Measurements from ENCODE around the gene CUX1. TPM values are rescaled to one million over a fixed set of nuclear protein-coding genes. Genes with fewer than 3 reads are reported as not detected.

CUX1 gene
- total RNA-seq, 8 experiments from 2014 or later = 9.2 to 52.7 (median 24.2) TPM

GRCh38 chr7:102186306-102186705 lies 368.9 kb downstream of the CUX1 start:
- Histone ChIP-seq H3K4me1 (replicated peaks in 1 of 2) (no peaks in the 10 kb centered on the region), H3K4me3 (no peak overlapping the region), H3K27ac (no peak overlapping the region)
- 93 to 100% (median 100%) methylated on average over 1 to 5 of the region's 6 CpGs; no CpG with 5 or more reads in 4 of the 10 experiments for WGBS, 10 experiments
- ATAC-seq (replicated peaks in 6 of 8) = no peak
- in situ Hi-C loops (cut with MboI; ENCODE audit: low pct_unique_long_range_greater_than_20kb in 2 of 9, low sequenced_read_pairs in 9 of 9, unreplicated experiment in 9 of 9) = no loop called here

DNA sequence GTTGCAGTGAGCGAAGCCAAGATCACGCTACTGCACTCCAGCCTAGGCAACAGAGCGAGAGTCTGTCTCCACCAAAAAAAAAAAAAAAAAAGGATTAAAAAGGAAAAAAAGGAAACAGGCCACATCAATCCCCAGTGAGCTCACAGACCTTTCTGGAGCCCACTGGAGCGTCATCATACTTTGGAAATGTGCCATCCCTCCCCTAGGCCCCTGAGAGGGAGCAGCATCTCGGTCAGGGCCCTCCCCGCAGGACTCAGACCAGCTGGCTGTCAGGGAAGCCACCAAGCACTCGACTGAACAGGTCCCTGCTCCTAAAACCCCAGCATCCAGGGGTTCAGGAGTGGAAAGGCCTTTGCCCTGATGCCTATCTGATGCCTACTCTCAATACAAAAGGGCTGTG lies 371.3 kb downstream of the CUX1 start:
- Histone ChIP-seq H3K4me3 (no peak overlapping the region), H3K27ac (no peak overlapping the region), H3K4me1 (replicated peaks in 1 of 2) (no peaks in the 10 kb centered on the region)
- peak in 1 of 8 experiments; percentile 20 for ATAC-seq (replicated peaks in 6 of 8)
- in situ Hi-C loops (cut with MboI; ENCODE audit: low pct_unique_long_range_greater_than_20kb in 2 of 9, low sequenced_read_pairs in 9 of 9, unreplicated experiment in 9 of 9) = no loop called here
- 80 to 100% (median 93%) methylated on average over 2 to 5 of the region's 7 CpGs; no CpG with 5 or more reads in 4 of the 10 experiments for WGBS, 10 experiments

- in situ Hi-C loops (cut with MboI; ENCODE audit: low pct_unique_long_range_greater_than_20kb in 2 of 9, low sequenced_read_pairs in 9 of 9, unreplicated experiment in 9 of 9) = no loop called here
- WGBS, 10 experiments = 82 to 100% (median 100%) methylated on average over 1 to 4 of the region's 7 CpGs; no CpG with 5 or more reads in 5 of the 10 experiments
- no peak overlapping the region for H3K27ac ChIP-seq
- H3K4me3 ChIP-seq = no peak overlapping the region
- H3K4me1 ChIP-seq (replicated peaks in 1 of 2) = no peaks in the 10 kb centered on the region
- ATAC-seq (replicated peaks in 6 of 8) = no peak
These were observed 372.3 kb downstream of the CUX1 start for GRCh38 chr7:102189756-102190155.

DNA sequence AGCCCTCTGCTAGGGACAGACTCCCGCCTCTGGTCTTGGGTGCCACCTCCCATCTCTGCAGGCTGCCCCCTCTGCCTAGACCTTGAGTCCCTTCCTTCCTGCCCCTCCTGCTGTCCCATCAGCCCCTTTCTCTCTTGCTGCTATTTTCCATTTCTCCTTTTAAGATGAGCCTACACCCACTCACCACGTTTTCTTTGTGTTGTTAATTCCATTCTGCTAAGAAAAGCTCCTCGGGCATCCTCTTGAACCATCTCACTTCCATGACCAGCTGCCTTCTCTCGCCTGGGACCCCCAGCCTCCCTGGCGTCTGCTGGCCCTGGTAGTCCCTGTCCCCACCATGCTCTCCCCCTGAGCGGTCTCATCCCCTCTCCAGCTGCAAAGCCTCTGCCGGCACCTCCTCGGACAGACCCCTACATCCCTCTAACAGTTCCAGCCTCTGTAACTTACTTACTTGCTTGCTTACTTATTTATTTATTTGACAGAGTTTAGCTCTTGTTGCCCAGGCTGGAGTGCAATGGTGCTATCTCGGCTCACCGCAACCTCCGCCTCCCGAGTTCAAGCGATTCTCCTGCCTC lies 373.4 kb downstream of the CUX1 start:
- Histone ChIP-seq H3K4me1 (replicated peaks in 1 of 2) (no peaks in the 10 kb centered on the region), H3K27ac (no peak overlapping the region), H3K4me3 (no peak overlapping the region)
- in situ Hi-C loops (cut with MboI; ENCODE audit: low pct_unique_long_range_greater_than_20kb in 2 of 9, low sequenced_read_pairs in 9 of 9, unreplicated experiment in 9 of 9) = no loop called here
- 8 to 94% (median 64%) methylated on average over 1 to 9 of the region's 13 CpGs; no CpG with 5 or more reads in 2 of the 10 experiments for WGBS, 10 experiments
- ATAC-seq (replicated peaks in 6 of 8) = no peak

DNA sequence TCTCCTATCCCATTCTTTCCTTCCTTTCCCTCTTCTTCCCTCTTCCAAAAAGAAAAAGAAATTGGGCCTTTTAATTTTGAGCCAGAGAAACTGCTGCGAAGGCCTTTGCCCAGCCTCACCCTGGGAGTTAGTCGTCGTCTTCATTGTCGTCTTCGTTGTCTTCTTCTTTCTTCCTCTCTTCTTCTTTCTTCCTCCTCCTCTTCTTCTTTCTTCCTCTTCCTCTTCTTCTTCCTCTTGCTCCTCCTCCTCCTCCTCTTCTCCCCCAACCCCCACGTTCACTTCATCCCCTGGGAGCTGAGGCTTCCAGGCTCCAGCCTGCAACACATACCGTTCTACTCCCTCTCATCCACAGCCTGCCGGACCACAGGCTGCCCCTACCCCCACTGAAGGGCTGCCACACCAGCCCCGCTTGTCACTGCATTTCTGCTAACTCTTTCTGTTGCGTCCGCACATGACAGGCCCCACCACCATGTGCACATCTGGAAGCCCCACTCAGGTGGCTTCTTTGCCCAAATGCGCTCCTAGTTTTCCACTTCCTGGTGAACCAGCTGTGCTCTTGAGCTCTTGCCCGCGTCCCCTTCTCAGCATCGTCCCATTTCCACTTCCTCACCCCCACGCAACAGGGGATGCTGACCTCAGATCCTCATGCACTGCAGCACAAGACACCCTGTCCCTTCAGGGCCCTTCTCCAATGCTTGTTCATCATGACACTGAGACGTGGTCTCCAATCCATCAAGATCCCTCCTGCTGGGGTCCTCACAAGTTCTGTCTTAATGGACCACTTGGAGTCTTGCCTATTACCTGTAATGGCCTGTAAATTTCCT lies 374.3 kb downstream of the CUX1 start:
- in situ Hi-C loops (cut with MboI; ENCODE audit: low pct_unique_long_range_greater_than_20kb in 2 of 9, low sequenced_read_pairs in 9 of 9, unreplicated experiment in 9 of 9) = no loop called here
- Histone ChIP-seq H3K27ac (no peak overlapping the region), H3K4me1 (replicated peaks in 1 of 2) (no peaks in the 10 kb centered on the region), H3K4me3 (no peak overlapping the region)
- no peak for ATAC-seq (replicated peaks in 6 of 8)
- 82 to 95% (median 91%) methylated on average over 7 to 14 of the region's 17 CpGs; no CpG with 5 or more reads in 1 of the 10 experiments for WGBS, 10 experiments

DNA sequence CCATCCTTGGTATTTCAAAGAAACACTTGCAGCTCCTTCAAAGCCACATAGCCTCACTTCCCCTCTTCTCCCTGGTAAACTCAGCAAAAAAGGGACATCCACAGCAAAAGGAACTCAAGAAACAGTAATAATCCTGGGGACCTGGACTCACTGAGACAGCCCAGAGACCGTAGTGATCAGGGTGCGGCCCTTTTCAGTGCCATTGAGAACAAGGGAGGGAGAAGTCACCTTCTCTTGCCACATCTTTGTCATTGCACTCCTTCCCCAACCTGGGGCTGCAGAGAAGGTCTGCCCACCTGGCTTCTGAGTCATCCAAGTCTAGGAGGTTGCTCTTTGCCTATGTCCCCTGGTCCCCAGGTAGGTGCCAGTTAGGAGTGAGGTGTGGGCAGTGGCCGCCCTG lies 375.4 kb downstream of the CUX1 start:
- H3K4me1 ChIP-seq (replicated peaks in 1 of 2) = no peaks in the 10 kb centered on the region
- no peak for ATAC-seq (replicated peaks in 6 of 8)
- 92 to 100% (median 100%) methylated on average over 1 to 2 of the region's 3 CpGs; no CpG with 5 or more reads in 2 of the 10 experiments for WGBS, 10 experiments
- H3K4me3 ChIP-seq = no peak overlapping the region
- no peak overlapping the region for H3K27ac ChIP-seq
- in situ Hi-C loops (cut with MboI; ENCODE audit: low pct_unique_long_range_greater_than_20kb in 2 of 9, low sequenced_read_pairs in 9 of 9, unreplicated experiment in 9 of 9) = no loop called here

- Histone ChIP-seq H3K27ac (no peak overlapping the region), H3K4me1 (replicated peaks in 1 of 2) (peaks cover 0 to 6% of the 10 kb centered on the region in 2 donors), H3K4me3 (no peak overlapping the region)
- 80 to 100% (median 98%) methylated on average over 1 to 8 of the region's 8 CpGs; no CpG with 5 or more reads in 2 of the 10 experiments for WGBS, 10 experiments
- in situ Hi-C loops (cut with MboI; ENCODE audit: low pct_unique_long_range_greater_than_20kb in 2 of 9, low sequenced_read_pairs in 9 of 9, unreplicated experiment in 9 of 9) = no loop called here
- peak in 5 of 8 experiments; percentile 27 to 76 (median 43) for ATAC-seq (replicated peaks in 6 of 8)
These were observed 376.4 kb downstream of the CUX1 start for GRCh38 chr7:102193806-102194205.

GRCh38 chr7:102195361-102195760 lies 377.9 kb downstream of the CUX1 start:
- in situ Hi-C loops (cut with MboI; ENCODE audit: low pct_unique_long_range_greater_than_20kb in 2 of 9, low sequenced_read_pairs in 9 of 9, unreplicated experiment in 9 of 9) = no loop called here
- WGBS, 10 experiments = 67 to 100% (median 97%) methylated on average over 1 to 18 of the region's 34 CpGs; no CpG with 5 or more reads in 3 of the 10 experiments
- H3K4me3 ChIP-seq = no peak overlapping the region
- no peak for ATAC-seq (replicated peaks in 6 of 8)
- H3K4me1 ChIP-seq (replicated peaks in 1 of 2) = peaks cover 0 to 7% of the 10 kb centered on the region in 2 donors
- H3K27ac ChIP-seq = no peak overlapping the region

- no peak for ATAC-seq (replicated peaks in 6 of 8)
- H3K27ac ChIP-seq = no peak overlapping the region
- peaks cover 0 to 7% of the 10 kb centered on the region in 2 donors for H3K4me1 ChIP-seq (replicated peaks in 1 of 2)
- 95 to 100% (median 98%) methylated on average over 2 to 11 of the region's 25 CpGs; no CpG with 5 or more reads in 6 of the 10 experiments for WGBS, 10 experiments
- in situ Hi-C loops (cut with MboI; ENCODE audit: low pct_unique_long_range_greater_than_20kb in 2 of 9, low sequenced_read_pairs in 9 of 9, unreplicated experiment in 9 of 9) = no loop called here
- H3K4me3 ChIP-seq = no peak overlapping the region
These were observed 378.6 kb downstream of the CUX1 start for GRCh38 chr7:102196028-102196427.

DNA sequence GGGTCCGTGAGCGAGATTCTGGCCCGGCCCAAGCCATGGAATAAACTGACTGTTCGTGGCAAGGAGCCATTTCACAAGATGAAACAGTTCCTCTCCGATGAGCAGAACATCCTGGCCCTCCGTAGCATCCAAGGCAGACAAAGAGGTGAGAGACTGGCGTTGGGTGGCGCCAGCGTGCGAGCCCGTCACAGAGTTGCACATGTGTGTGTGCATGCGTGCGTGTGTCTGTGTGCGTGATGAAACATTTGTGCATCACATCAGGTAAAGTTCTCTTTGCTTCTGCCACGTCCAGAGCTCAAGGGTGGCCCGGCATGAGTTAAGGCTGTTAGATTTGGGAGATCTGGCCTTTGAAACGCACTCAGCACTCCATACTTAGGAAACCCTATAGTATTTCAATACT lies 379.7 kb downstream of the CUX1 start:
- H3K4me1 ChIP-seq (replicated peaks in 1 of 2) = peaks cover 0 to 7% of the 10 kb centered on the region in 2 donors
- no peak overlapping the region for H3K27ac ChIP-seq
- in situ Hi-C loops (cut with MboI; ENCODE audit: low pct_unique_long_range_greater_than_20kb in 2 of 9, low sequenced_read_pairs in 9 of 9, unreplicated experiment in 9 of 9) = no loop called here
- WGBS, 10 experiments = 90 to 100% (median 100%) methylated on average over 1 to 12 of the region's 17 CpGs; no CpG with 5 or more reads in 4 of the 10 experiments
- ATAC-seq (replicated peaks in 6 of 8) = no peak
- no peak overlapping the region for H3K4me3 ChIP-seq

DNA sequence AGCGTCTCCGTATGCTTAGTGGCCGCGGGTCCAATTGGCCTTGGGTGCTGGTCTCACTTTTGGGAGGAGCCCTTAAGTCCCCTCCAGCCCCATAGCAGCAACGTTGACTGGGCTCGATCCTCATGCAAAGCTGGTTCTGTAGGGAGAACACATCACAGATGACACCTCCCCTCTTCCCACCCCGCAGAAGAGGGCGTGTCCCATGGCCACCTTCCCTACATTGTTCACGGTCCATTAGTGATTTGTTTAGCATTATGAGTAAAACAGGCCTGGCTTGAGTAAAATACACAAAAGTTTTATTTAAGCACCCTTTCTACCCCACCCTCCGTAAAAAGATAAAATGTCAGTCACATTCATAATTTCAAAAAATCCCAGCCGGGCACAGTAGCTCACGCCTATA lies 380.2 kb downstream of the CUX1 start:
- WGBS, 10 experiments = 67 to 97% (median 87%) methylated on average over 1 to 5 of the region's 12 CpGs
- Histone ChIP-seq H3K27ac (no peak overlapping the region), H3K4me1 (replicated peaks in 1 of 2) (peaks cover 0 to 7% of the 10 kb centered on the region in 2 donors), H3K4me3 (no peak overlapping the region)
- in situ Hi-C loops (cut with MboI; ENCODE audit: low pct_unique_long_range_greater_than_20kb in 2 of 9, low sequenced_read_pairs in 9 of 9, unreplicated experiment in 9 of 9) = no loop called here
- no peak for ATAC-seq (replicated peaks in 6 of 8)

GRCh38 chr7:102198417-102198956 lies 381.1 kb downstream of the CUX1 start:
- WGBS, 10 experiments = 77 to 100% (median 88%) methylated on average over 1 to 10 of the region's 14 CpGs; no CpG with 5 or more reads in 1 of the 10 experiments
- H3K4me1 ChIP-seq (replicated peaks in 1 of 2) = peaks cover 0 to 7% of the 10 kb centered on the region in 2 donors
- H3K27ac ChIP-seq = peak overlapping the region in 1 of 2 donors; percentile 33
- in situ Hi-C loops (cut with MboI; ENCODE audit: low pct_unique_long_range_greater_than_20kb in 2 of 9, low sequenced_read_pairs in 9 of 9, unreplicated experiment in 9 of 9) = no loop called here
- no peak overlapping the region for H3K4me3 ChIP-seq
- peak in 4 of 8 experiments; percentile 15 to 64 (median 47) for ATAC-seq (replicated peaks in 6 of 8)

DNA sequence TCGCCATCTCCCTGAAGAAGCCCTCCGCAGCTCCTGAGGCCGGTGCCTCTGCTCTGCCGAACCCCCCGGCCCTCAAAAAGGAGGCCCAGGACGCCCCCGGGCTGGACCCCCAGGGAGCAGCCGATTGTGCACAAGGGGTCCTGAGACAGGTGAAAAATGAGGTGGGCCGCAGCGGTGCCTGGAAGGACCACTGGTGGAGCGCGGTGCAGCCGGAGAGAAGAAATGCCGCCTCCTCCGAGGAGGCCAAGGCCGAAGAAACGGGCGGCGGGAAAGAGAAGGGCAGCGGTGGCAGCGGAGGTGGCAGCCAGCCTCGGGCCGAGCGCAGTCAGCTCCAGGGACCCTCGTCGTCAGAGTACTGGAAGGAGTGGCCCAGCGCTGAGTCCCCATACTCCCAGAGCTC lies 384.1 kb downstream of the CUX1 start:
- WGBS, 10 experiments = no CpG with 5 or more reads among the region's 27 CpGs
- in situ Hi-C loops (cut with MboI; ENCODE audit: low pct_unique_long_range_greater_than_20kb in 2 of 9, low sequenced_read_pairs in 9 of 9, unreplicated experiment in 9 of 9) = no loop called here
- Histone ChIP-seq H3K4me3 (no peak overlapping the region), H3K27ac (no peak overlapping the region), H3K4me1 (replicated peaks in 1 of 2) (peaks cover 0 to 7% of the 10 kb centered on the region in 2 donors)
- ATAC-seq (replicated peaks in 6 of 8) = no peak

Measured in motor neuron (in vitro differentiated cells).